HG03280 (cell line): ENCODE measurements around the gene PHKB.
"Not testable (repeated sequence)": the region's sequence is repeated elsewhere in the genome, so short reads cannot be mapped to it uniquely, and the experiment has no call there.

Experiments
- ATAC-seq: cut with Tn5 transposase; IDR thresholded peaks from one replicate; pipeline ENCODE4 v1.9.1; 2021; ENCODE audit warnings: mild to moderate bottlenecking, moderate library complexity; ENCODE audit not compliant: unreplicated experiment

The PHKB gene

DNA sequence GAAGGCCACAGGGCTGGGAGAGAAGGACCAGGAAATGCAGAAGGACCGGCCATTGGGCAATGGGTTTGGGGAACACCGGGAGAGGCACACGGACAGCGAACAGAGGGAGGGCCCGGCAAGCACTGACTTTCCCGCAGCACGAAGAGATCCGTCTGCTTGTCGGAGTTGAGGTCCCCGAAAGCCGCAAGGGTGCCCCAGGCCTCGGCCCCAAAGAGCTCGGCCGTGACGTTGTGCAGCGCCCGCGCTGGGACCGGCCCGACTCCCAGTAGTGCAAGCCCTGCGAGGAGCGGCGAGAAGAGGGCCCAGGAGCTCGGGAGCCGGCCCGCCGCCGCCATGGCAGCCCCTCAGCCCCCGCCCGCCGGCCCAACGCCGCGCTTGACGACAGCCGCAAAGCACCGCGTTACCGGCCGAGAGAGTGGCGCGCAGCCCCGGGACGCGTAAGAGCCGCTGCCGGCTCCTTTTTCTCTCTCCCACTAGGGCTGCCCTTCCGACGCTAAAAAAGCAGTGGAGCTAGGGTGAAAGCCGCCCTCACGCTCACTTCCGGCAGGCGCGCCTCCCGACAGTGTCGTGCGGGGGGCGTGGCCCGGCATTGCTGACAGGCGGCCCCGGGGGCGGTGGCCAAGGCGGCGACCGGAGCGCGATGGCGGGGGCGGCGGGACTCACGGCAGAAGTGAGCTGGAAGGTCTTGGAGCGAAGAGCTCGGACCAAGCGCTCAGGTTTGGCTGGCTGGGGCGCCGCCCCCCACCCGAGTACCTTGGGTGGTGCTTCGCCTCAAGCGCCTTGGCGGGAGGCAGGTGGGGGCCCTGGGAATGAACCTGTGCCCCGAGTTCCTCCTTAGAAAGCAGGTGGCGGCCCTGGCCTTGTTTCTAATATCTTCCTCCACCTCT lies at the start of gene PHKB, which contains the start of gene ITFG1:
TSS of gene PHKB (plus strand) at position 621 of the 887 bp plus-strand sequence. CDS start at position 641, 20 bp downstream.
TSS of gene ITFG1 (minus strand) at position 353 of the 887 bp plus-strand sequence. CDS start at position 335, 18 bp downstream.
- ATAC-seq, result peak; percentile 78

- no peak for ATAC-seq
These were observed 48.1 kb upstream of the PHKB start for GRCh38 chr16:47413041-47413440.

GRCh38 chr16:47416869-47417268 lies 44.3 kb upstream of the PHKB start:
- no peak for ATAC-seq

DNA sequence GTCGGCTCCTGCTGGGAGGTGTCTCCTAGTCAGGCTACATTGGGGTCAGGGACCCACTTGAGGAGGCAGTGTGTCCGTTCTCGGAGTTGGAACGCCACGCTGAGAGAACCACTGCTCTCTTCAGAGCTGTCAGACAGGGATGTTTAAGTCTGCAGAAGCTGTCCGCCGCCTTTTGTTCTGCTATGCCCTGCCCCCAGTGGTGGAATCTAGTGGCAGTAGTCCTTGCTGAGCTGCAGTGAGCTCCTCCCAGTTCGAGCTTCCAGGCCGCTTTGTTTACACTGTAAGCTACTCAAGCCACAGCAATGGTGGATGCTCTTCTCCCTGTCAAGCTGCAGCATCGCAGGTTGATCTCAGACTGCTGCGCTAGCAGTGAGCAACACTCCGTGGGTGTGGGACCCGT lies 36.3 kb upstream of the PHKB start:
- ATAC-seq, result no peak

DNA sequence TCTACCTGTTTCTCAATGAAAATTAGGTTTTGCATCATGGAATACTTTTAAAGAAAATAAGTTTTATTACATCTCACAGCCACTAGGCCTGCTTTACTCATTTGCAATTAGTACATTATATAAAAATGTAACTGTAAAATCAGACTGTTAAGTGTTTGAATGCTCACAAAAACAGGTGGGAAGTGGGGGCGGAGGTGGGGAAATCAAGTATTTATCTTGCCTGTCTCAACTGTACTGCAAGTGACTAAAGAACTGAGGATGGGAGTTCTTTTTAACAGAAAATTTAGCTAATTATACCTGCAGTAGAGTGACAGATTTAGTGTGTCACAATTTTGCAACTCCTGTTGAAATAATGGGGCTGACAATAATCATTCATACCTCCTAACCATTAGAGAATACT lies 34.3 kb upstream of the PHKB start:
- no peak for ATAC-seq

DNA sequence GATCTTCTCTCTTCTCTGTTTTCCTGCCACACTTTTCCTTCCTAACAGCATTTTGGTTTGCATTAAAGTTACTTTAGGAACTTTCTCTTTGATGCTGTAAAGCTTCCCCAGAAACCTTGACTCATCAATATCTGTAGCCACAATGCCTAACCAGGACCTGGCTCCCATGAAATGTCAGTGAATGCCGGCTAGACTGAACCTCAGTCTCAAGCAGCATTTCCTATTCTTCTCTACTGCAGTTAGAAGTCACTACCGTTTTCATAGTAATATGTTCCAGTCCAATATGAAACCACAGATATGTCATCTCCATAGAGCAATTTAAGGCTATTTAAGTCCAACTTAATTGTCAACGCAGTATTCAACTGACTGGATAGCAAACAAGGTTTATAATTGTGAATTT lies 29.2 kb upstream of the PHKB start:
- no peak for ATAC-seq

DNA sequence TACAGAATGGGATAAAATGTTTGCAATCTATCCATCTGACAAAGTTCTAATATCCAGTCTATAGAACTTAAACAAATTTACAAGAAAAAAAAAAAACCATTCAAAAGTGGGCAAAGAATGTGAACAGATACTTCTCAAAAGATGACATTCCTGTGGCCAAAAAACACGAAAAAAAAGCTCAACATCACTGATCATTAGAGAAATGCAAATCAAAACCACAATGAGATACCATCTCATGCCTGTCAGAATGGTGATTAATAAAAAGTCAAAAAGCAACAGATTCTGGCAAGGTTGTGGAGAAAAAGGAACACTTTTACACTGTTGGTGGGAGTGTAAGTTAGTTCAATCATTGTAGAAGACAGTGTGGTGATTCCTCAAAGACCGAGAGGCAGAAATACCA lies 26.9 kb upstream of the PHKB start:
- not testable (repeated sequence) for ATAC-seq

GRCh38 chr16:47440066-47440465 lies 21.1 kb upstream of the PHKB start:
- not testable (repeated sequence) for ATAC-seq

DNA sequence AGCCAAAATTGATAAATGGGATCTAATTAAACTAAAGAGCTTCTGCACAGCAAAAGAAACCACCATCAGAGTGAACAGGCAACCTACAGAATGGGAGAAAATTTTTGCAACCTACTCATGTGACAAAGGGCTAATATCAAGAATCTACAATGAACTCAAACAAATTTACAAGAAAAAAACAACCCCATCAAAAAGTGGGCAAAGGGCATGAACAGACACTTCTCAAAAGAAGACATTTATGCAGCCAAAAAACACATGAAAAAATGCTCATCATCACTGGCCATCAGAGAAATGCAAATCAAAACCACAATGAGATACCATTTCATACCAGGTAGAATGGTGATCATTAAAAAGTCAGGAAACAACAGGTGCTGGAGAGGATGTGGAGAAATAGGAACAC lies 18.2 kb upstream of the PHKB start:
- ATAC-seq, result not testable (repeated sequence)

GRCh38 chr16:47446431-47446830 lies 14.7 kb upstream of the PHKB start:
- ATAC-seq, result no peak

- no peak for ATAC-seq
These were observed 12.1 kb upstream of the PHKB start for GRCh38 chr16:47448830-47449575.

GRCh38 chr16:47449788-47450187 lies 11.3 kb upstream of the PHKB start:
- ATAC-seq, result no peak

- ATAC-seq, result no peak
These were observed 2.8 kb upstream of the PHKB start for GRCh38 chr16:47458331-47458730.

GRCh38 chr16:47459603-47460002 lies 1.5 kb upstream of the PHKB start:
- ATAC-seq, result no peak

GRCh38 chr16:47460359-47460710 lies 796 bp upstream of the PHKB start:
- ATAC-seq, result no peak

- ATAC-seq, result no peak
These were observed 601 bp downstream of the PHKB start for GRCh38 chr16:47461598-47462266.

DNA sequence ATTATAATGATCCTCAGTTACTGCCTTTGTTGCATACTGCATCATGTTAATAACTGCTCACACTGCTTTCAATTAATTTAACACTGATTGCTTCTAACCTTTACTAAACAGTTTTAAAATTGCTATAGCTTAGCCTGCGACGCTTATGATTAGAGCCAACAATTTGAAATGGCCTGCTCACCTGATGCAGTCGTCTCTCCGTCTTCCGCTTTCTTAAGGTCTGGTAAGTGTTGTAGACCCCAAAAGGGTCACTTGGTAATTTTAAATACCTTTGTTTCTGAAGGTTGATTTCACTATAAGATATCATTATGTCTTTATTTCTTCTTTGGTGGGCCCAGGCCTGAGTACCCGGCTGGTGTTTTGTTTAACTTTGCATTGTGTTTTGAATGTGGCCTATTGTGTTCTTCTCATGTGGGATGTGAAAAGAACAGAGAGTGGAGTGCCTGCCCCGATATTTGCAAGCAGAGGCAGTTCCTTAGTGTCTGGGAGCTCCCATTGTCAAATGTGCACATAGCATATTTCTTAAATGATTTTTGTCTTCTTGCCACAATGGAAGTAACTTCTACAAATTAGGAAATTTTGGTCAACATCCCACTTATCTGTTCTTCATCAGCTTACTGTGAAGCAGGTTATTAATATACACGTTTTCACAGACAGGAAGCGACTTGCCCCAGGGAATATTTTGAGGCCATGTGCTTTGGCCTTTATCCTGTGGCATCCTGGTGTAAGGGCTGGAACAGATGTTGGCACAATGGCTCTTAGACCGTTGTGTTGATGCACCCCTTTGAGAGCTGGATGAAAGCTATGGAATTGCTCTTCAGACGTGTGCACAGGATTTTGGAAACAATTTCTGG lies 2.9 kb downstream of the PHKB start:
- ATAC-seq, result no peak

DNA sequence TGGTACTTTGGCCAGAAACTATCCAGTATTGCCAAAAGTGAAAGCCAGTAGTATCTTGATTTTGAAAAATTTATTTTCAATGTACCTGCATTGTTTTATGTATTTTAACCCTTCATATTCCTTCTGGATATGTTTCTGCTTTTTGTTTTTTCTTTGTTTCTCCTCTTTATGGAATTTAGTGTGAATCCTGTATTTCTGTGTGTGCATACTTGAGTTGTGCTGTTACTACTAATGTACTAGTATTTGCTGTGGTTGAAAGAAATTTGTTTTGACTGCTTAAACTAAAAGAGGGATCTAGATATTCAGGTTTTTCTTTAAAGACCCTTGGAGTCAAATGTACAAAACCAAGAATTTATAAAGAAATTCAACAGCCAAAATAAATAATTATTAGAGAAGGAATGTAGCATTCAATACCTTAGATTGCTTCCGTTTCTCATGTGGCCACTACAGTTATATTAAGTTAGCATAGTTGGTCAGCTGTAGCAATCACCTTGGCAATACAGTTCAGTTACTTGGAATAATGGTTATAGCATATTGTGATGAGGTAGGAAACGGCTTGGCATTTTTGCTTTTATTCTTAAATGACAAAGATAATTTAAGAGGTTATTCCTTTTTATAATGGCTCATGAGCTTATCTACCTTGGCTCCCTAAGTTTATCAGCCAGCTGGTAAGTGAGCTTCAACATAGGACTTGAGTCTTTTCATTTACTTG lies 4.9 kb downstream of the PHKB start:
- ATAC-seq, result no peak

GRCh38 chr16:47467501-47467900 lies 6.4 kb downstream of the PHKB start:
- no peak for ATAC-seq
